Mesenchymal stem cell (in vitro differentiated cells and primary cell): ENCODE data around the gene POLR3H.
A peak's percentile ranks its signal among the peaks of the same experiment; 100 is the strongest.

Experiments used
- DNase-seq: peaks from one replicate; pipeline ENCODE4 v3.0.0-alpha.2; 2013
- H2AFZ ChIP-seq: one replicate; pipeline ENCODE4 v1.6.1; 2013; ENCODE audit warnings: low read depth, mild to moderate bottlenecking, control low read depth, inconsistent platforms, low read length, moderate library complexity
- H2AK5ac ChIP-seq: 2 replicates; pipeline ENCODE4 v1.6.1; 2013; ENCODE audit warnings: low read length, moderate library complexity, mild to moderate bottlenecking, inconsistent platforms; ENCODE audit not compliant: severe bottlenecking
- H2BK120ac ChIP-seq: one replicate; pipeline ENCODE4 v1.6.1; 2013; ENCODE audit warnings: low read depth, mild to moderate bottlenecking, inconsistent platforms, low read length, moderate library complexity
- H2BK12ac ChIP-seq, 2 experiments: one replicate each; pipeline ENCODE4 v1.6.1; 2013; ENCODE audit warnings: inconsistent platforms in 2 of 2, low read length in 2 of 2, mild to moderate bottlenecking in 2 of 2, moderate library complexity in 2 of 2, control low read depth in 1 of 2
- H2BK15ac ChIP-seq: one replicate; pipeline ENCODE4 v1.6.1; 2013; ENCODE audit warnings: mild to moderate bottlenecking, low read depth, inconsistent platforms; ENCODE audit not compliant: poor library complexity, severe bottlenecking
- H2BK5ac ChIP-seq: 2 replicates; pipeline ENCODE4 v1.6.1; 2013; ENCODE audit warnings: low read depth, mild to moderate bottlenecking, low read length, control low read depth, inconsistent platforms; ENCODE audit not compliant: poor library complexity, severe bottlenecking
- H3K14ac ChIP-seq, 2 experiments: one replicate each; pipeline ENCODE4 v1.6.1; 2013; ENCODE audit warnings: inconsistent platforms in 2 of 2, low read length in 2 of 2, control low read depth in 1 of 2, mild to moderate bottlenecking in 1 of 2, moderate library complexity in 1 of 2
- H3K18ac ChIP-seq, 2 experiments: one replicate each; pipeline ENCODE4 v1.6.1; 2013; ENCODE audit warnings: inconsistent platforms in 2 of 2, low read length in 2 of 2, control low read depth in 1 of 2, low read depth in 1 of 2, mild to moderate bottlenecking in 1 of 2
- H3K23ac ChIP-seq, 2 experiments: one replicate each; pipeline ENCODE4 v1.6.1; 2013; ENCODE audit warnings: inconsistent platforms in 2 of 2, low read length in 2 of 2, mild to moderate bottlenecking in 2 of 2, moderate library complexity in 2 of 2, control low read depth in 1 of 2
- H3K27ac ChIP-seq: 2 replicates; pipeline ENCODE4 v1.5.1; 2013; ENCODE audit warnings: mild to moderate bottlenecking, moderate library complexity, low read length, control low read depth, inconsistent platforms; ENCODE audit not compliant: poor library complexity, severe bottlenecking
- H3K27me3 ChIP-seq, 2 experiments: 2 replicates each; pipeline versions ENCODE4 v1.6.1 to v1.7.0; 2013; ENCODE audit warnings: low read length in 2 of 2, mild to moderate bottlenecking in 2 of 2, moderate library complexity in 2 of 2, control low read depth in 1 of 2, inconsistent platforms in 1 of 2; ENCODE audit not compliant: control insufficient read depth in 1 of 2, insufficient read depth in 1 of 2
- H3K36me3 ChIP-seq, 2 experiments: 2 replicates each; pipeline versions ENCODE4 v1.6.1 to v1.7.0; 2013; ENCODE audit warnings: low read length in 2 of 2, control low read depth in 1 of 2, inconsistent platforms in 1 of 2, low read depth in 1 of 2, mild to moderate bottlenecking in 1 of 2; ENCODE audit not compliant: insufficient read depth in 2 of 2, control insufficient read depth in 1 of 2
- H3K4ac ChIP-seq, 2 experiments: one replicate each; pipeline ENCODE4 v1.6.1; 2013; ENCODE audit warnings: inconsistent platforms in 2 of 2, low read length in 2 of 2, mild to moderate bottlenecking in 2 of 2, moderate library complexity in 2 of 2, control low read depth in 1 of 2, low read depth in 1 of 2
- H3K4me1 ChIP-seq: 2 replicates; pipeline ENCODE4 v1.6.1; 2013; ENCODE audit warnings: low read depth, low read length, control low read depth; ENCODE audit not compliant: control insufficient read depth, insufficient read depth
- H3K4me2 ChIP-seq: 2 replicates; pipeline ENCODE4 v1.6.1; 2013; ENCODE audit warnings: low read length, mild to moderate bottlenecking, inconsistent platforms; ENCODE audit not compliant: poor library complexity, severe bottlenecking
- H3K4me3 ChIP-seq, 2 experiments: 2 replicates each; pipeline versions ENCODE4 v1.5.1 to v1.7.0; 2013; ENCODE audit warnings: low read length in 2 of 2, mild to moderate bottlenecking in 2 of 2, control low read depth in 1 of 2, low read depth in 1 of 2; ENCODE audit not compliant: insufficient read depth in 1 of 2
- H3K79me1 ChIP-seq: replicated peaks from 2 replicates; pipeline ENCODE4 v1.6.1; 2013; ENCODE audit warnings: mild to moderate bottlenecking, control low read depth, low read length, inconsistent platforms; ENCODE audit not compliant: poor library complexity, severe bottlenecking
- H3K9ac ChIP-seq: 2 replicates; pipeline ENCODE4 v1.7.0; 2013; ENCODE audit warnings: mild to moderate bottlenecking, low read length, moderate library complexity
- H3K9me3 ChIP-seq: 2 replicates; pipeline ENCODE4 v1.7.0; 2013; ENCODE audit warnings: mild to moderate bottlenecking, low read length; ENCODE audit not compliant: control insufficient read depth
- H4K8ac ChIP-seq: one replicate; pipeline ENCODE4 v1.6.1; 2013; ENCODE audit warnings: inconsistent platforms, mild to moderate bottlenecking, low read length, moderate library complexity
- H4K91ac ChIP-seq: one replicate; pipeline ENCODE4 v1.6.1; 2013; ENCODE audit warnings: mild to moderate bottlenecking, low read length, inconsistent platforms
- whole genome bisulfite sequencing: methylation state at CpG from one replicate; pipeline ENCODE4 v1.1.7; 2013; ENCODE audit warnings: mixed read lengths; 5-methylcytosine and 5-hydroxymethylcytosine counted together

POLR3H gene

DNA sequence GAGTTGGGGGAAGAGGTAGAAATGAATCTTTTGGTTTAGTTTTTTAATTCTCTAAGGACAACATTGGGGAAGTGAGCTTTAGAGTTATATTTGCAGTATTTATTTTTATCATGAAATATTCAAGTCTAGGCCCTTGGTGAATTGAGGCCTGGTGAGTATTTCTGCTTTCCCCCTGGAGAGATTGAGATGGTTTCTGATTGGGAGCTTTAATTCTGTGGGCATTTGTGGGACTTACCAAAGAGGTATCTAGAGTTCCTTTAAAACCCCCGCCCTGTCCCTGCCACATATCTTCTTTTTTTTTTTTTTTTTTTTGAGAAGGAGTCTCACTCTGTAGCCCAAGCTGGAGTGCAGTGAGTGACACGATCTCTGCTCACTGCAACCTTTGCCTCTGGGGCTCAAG is 65.8 kb downstream of the POLR3H start:
- no peak overlapping the region for H3K4me3 ChIP-seq
- no peak overlapping the region for H2BK15ac ChIP-seq
- peak overlapping the region; percentile 74 for H3K9ac ChIP-seq
- peaks cover 3 to 15% of the 10 kb centered on the region in 2 experiments for H3K36me3 ChIP-seq
- no peak overlapping the region for H3K23ac ChIP-seq
- no peaks in the 10 kb centered on the region for H3K27me3 ChIP-seq
- H2BK120ac ChIP-seq: no peak overlapping the region
- H3K9me3 ChIP-seq: no peaks in the 10 kb centered on the region
- peaks cover 36% of the 10 kb centered on the region for H3K79me1 ChIP-seq
- DNase-seq: no peak
- H3K4ac ChIP-seq: no peak overlapping the region
- H3K14ac ChIP-seq: no peak overlapping the region
- H4K91ac ChIP-seq: no peak overlapping the region
- no peak overlapping the region for H2BK5ac ChIP-seq
- H4K8ac ChIP-seq: no peak overlapping the region
- no peak overlapping the region for H3K18ac ChIP-seq
- H3K4me2 ChIP-seq: no peak overlapping the region
- H3K4me1 ChIP-seq: peaks cover 24% of the 10 kb centered on the region
- H2AFZ ChIP-seq: no peak overlapping the region
- 90% methylated on average over 2 of the region's 2 CpGs for WGBS
- no peak overlapping the region for H3K27ac ChIP-seq
- H2BK12ac ChIP-seq: no peak overlapping the region
- no peak overlapping the region for H2AK5ac ChIP-seq
